Measurements from ENCODE around the gene MAP3K20.

The MAP3K20 gene

DNA sequence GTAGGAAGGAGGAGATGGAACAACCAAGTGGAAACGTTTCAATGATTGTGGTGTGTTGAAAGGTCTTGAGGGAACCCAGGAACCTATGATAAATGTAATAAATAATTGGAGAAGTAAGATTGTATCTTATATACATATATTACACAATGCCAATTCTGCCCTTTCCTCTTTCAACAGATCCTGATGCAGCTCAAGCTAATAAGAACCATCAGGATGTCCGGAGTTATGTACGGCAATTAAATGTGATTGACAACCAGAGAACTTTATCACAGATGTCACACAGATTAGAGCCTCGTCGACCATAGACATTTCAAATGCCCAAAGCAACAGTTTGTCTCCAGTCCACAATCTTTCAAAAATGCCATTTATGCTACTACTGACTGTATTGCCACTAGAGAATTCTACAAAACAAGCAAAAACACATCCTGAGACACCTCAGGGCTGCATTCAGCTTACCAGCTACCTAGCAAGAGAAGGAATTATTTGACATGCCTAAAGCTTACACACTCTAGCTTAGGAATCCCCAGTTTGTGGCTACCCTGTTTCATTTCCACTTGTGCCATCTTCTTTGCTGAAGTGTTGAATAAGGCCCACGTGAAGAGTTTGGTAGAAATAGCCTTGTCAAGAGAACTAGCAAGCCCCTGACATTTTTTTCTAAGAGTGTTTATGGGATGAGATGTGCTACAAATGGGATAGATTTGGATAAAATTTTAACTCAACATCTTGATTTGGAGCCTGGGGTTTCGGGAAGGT is 24.0 kb upstream of the MAP3K20 start:
- DNase-seq: no peak

DNA sequence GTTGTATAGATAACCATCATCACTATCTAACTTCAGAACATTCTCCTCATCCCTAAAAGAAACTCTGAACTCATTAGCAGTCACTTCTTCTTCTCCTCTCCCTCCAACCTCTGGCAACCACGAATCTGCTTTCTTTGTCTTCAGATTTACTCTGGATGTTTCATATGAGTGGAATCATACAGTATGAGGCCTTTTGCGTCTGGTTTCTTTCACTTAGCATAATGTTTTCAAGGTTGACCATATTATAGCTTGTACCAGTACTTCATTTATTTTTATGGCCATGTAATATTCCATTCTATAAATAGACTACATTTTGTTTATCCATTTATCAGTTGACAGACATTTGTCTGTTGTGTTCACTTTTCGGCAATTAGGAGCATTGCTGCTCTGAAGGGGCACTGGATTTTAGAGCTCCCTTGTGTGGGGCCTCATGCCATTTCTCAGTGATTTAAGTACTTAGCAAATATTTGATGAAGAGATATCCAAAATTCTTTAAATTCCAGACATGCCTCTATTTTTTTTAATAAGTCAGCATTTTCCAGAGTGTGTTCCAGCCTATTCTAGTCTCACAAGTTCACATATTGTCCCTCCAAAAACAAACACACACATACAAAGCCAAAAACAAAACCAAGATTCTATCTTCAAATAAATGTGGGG is 22.5 kb upstream of the MAP3K20 start:
- no peak for DNase-seq

DNA sequence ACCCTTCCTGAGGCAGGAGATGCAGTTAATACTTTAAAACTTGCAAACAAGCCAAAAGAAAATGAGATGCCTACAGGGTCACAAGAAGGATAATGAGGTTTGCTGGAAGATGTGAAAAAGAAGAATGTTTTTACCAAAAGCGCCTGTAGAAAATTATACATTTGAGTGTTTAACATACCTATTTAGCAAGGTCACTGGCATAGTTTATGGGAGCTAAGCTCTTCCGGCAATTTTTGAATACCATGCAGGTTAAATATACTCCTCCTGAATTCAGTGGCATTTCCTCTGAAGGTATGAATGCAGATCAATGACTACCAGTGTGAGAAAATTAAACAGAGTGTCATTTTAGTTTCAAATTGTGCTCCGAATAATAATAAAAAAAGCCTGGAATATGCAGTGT is 21.2 kb upstream of the MAP3K20 start:
- no peak for DNase-seq

DNA sequence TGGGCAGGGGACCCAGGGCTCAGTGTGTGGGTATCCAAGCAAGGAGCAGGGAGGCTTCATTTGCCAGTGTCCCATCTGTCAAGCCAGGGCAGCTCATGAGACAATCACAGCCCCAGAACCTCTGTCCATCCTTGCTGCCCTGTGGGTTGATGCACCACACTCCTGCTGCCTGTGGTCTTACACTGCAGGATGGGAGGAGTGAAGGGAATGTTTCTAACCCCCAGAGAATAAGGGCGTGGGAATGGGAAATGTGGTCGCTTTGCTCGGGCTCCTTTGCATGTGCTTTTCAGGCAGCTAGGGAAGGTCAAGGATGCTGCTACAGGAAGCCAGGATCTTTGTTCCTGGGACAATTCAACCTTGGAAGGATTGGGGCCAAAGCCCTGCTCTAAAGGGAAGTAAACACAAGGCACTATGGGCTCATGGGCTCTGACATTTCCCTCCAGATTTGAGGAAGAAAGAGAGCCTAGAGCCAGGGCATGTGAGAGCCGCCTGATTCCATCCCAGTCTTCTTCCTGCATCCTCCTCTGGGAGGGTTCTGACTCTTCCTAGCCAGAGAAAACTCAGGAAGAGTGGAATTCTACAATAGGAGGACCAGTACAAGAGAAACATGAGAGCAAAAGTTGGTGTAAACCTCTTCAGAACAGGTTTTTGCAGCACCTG is 18.8 kb upstream of the MAP3K20 start:
- DNase-seq: no peak

DNA sequence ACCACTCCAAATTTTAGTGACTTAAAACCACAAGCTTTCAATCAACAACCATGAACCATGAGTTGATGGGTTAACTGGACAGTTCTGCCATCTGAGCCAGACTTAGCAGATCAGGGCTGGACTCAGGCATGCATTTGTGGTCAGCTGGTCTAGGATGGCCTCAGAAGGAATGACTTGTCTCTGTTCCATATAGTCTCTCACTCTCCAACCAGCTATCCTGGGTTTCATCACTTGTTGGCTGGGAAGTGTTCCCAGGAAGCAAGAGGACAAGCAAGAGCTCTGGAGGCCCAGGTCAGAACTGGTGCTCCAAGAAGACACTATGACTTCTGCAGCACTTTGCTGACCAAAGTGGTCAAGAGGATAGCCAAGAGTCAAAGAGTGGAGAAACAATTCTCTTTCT is 17.5 kb upstream of the MAP3K20 start:
- DNase-seq: no peak

DNA sequence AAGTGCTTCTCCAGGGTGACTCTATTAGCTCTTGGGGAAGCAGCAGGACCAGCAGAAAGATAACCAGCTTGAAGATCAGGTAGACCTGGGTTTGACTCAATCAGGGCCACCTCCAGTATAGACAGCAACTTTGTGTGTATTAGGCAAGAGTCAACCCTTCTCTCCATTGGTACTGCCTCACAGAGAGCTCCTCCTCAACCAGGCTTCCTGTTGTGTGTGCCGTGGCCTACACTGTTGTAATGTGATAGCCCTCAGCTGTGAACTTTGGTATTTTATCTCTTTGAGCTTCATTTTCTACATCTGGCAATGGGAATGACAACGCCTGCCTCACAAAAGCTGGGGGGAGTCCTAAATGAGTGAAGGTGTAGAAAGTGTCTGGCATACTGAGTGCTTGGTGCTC is 17.0 kb upstream of the MAP3K20 start:
- DNase-seq: no peak

DNA sequence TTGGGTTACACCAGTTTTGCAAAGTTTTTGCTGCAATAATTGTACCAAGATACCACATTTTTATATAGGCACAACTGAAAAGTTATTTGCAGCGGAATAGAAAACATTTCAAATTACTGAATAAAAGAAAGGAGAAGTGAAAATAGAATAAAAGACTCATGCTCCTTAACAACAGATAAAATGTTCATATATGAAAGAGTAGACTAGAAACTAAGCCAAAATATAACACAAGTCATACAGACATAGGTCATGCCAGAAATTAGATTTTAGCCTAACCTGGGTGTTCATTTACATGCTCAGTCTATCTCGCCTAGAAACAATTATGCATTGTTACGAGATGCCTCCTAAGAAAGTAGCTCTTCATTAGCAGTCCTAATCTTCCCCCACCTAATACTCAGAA is 16.4 kb upstream of the MAP3K20 start:
- DNase-seq: no peak

DNA sequence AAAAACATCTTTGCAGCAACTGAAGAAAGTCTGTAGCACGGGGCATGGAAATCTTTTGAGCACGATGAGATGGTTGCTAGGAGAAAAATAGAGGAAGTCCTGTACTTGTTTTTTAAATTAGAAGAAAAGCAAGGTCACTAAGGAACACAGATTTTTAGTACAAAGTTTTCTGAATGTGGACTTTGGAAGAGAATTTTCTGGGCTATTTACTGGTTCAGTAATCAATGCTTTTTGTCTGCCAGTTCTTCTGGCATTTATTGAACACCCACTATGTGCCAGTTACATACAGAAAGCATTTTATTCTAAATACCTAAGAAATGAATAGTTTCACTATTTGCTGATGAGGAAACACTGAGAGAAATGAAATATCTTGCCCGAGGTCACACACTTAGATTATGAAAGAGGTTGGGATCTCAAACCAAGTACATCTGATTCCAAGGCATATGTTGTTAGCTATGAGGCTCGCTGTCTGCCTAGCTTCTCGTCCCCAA is 15.6 kb upstream of the MAP3K20 start:
- no peak for DNase-seq

DNA sequence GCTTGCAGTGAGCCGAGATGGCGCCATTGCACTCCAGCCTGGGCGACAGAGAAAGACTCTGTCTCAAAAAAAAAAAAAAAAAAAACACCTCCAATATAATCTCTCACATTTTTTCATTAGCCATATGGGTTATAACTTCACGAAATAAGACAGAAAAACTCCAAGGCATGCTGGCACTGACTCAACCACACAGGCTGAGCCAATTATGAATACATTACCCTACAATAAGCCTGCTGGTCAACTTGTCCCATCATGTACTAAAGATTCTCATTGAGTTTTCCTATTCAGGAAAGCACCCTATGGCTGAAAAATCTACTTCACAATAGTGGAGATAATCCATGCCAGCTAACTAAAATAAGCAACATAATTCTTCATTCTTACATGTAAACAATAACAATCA is 12.8 kb upstream of the MAP3K20 start:
- no peak for DNase-seq

DNA sequence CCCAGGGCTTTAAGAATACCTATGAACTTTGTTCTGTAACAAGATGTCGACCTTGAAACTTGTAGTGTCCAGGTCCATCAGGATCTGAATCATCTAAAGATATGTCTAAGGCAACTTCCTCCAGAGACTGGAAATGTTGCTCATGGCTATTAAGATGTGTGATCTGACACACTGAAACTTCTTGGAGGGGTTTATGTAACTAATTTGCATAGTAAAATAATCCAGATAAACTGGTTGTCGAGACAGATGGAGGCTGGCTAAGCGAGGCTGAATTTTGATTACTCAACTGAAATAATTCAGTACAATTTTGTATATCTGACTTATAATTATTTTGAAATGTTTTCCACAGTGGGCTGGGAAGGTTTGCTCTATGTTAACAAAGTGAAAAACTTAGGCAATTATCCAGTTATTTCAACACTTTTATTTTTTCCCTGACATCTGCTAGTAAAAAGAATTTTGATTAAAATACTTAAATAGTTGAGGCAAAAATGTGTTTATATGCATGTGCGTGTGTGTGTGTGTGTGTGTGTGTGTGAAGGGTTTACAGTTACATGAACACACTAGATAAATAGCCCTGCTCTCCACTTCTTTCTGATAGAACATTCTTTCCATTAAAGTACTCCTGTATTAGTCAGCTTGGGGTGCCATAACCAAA is 11.4 kb upstream of the MAP3K20 start:
- DNase-seq: no peak

DNA sequence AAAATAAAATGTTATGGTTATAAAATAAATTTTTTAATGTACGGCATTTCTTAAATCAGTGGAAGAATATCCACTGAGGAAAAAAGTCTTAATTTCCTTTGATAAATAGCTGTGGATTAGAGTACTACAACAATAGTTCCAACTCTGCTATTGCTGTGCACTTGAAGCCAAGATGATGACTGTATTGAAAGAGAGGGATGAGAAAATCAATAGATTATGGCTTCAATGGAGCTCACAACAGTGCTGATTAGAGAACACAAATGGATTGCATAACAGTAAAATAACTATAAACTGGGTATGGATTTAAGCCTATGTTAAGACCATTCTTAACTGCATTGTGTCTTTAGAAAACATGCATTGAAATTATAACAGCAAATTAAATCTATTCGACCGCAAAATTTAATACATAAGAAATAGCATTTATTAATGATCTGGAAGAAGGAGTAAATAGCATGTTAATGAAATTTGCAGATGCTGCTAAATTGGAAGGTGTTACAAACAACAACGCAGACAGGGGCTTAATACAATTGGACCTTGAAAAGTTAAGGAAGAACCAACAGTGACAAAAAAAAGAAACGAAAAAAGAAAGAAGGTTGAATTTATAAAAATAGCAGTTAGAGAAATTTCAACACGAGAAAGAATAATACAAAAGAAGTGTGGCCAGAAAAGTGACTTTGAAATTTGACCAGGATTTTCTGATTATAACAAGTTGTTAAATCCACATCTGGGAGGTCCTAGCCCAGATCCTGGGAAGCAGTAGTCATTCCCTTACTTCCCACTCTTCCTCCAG is 8.6 kb upstream of the MAP3K20 start:
- no peak for DNase-seq

DNA sequence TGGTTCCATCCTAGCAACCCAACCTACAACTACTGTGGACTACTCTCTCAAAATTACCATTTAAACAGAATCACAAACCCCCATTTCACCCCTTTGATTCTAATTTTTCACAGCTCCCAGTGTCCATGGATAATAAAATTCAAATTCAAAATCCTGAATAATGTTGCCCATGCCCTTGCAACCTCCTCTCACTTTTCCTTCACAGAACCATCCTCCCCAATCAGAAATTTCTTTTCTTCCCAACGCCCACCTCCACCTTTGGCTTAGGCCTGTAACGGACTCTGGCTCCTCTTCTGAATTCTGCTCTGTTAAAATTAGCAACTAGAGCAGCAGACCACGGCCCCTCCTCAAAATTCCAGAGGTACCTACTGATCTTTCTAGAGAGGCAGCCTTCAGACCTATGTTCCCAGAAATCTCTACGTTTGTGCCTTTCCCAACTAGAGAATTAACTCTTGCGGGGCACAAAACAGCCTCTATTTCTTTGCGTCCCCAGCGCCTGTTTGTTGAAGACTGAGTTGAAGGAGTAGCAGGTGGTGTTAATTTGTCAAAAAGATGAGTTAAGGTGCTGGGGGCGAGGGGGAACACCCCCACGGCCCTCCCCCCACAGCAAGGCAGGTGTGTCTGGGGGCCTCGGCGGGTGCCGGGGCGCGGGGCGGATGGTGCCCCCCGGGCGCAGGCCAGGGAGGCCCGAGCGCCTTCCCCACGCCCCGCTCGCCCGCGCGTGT is 428 bp upstream of the MAP3K20 start:
- DNase-seq: peak; percentile 31

DNA sequence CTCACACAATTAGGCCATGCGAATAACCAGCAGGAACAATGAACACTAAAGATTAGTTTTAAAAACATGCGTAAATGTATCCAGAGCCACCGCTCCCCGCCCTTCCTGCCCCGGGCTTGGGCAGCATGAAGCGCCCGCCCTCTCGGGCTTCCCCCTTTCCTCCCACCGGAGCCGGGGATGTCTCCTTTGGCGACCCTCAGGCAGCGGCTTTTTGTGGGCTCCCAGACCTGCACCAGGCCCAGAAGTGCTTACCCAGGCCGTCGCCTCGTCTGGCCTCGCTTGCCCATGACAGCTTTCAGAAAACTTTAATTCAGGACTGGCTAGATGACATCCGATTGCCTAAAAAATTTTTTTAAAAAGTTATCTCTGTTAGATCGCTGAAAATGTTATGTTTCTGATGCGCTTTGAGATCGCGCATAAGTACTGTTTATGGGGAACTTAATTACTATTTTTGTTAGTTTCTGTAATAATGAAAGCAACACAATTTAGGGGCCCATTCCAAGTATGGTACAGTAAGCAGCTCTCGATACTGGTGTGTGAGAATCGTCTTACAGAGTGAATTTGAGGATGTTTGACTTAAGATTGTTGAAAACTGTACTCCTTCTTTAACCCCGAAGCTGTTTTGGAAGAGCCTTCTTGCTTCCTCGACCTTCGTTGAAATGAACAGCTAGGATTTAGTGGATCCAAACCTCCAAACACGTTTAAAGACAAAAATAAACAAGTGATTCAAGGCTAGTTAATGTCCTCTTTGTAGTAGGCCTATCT is 1.1 kb downstream of the MAP3K20 start:
- DNase-seq: peak; percentile 24

DNA sequence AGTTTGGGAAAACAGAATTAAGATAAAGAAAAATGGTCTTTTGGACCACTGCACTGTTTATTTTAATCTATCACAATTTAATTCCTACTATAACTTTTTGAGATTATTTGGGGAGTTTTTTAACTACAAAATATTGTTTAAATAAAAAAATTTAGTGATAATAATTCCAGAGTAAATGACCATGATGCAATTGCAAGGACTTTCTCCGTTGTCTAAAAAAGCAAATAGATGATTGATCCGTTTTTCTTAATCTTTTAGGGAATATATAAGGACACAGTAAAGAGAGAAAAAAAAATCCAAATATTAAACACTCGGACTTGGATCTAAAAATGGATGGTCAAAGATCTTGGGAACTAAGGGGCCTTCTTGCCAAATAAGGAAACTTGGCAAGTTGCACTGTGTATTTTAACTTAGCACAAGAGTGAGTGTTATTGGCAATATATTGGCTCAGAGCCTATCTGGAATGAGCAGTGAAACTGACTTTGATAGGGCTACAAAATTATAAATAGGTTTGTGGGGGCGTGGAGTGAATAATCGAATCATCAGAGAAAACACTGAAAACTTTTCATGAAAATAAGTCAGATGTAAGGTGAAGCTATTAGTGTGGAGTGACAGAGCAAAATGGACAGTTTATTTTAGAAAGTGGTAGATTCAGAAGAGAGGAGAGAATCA is 2.0 kb downstream of the MAP3K20 start:
- DNase-seq: no peak

DNA sequence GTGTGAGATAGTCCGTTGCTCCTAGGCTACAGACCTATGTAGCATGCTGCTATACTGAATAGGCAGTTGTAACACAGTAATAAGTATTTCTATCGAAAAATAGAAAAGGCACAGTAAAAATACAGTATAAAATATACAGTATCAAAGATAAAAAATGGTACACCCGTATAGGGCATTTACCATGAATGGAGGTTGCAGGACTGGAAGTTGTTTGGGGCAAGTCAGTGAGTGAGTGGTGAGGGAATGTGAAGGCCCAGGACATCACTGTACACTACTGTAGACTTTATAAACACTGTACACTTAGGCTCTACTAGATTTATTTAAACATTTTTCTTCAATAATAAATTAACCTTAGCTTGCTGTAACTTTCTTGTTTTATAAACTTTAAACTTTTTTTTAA is 3.5 kb downstream of the MAP3K20 start:
- no peak for DNase-seq

DNA sequence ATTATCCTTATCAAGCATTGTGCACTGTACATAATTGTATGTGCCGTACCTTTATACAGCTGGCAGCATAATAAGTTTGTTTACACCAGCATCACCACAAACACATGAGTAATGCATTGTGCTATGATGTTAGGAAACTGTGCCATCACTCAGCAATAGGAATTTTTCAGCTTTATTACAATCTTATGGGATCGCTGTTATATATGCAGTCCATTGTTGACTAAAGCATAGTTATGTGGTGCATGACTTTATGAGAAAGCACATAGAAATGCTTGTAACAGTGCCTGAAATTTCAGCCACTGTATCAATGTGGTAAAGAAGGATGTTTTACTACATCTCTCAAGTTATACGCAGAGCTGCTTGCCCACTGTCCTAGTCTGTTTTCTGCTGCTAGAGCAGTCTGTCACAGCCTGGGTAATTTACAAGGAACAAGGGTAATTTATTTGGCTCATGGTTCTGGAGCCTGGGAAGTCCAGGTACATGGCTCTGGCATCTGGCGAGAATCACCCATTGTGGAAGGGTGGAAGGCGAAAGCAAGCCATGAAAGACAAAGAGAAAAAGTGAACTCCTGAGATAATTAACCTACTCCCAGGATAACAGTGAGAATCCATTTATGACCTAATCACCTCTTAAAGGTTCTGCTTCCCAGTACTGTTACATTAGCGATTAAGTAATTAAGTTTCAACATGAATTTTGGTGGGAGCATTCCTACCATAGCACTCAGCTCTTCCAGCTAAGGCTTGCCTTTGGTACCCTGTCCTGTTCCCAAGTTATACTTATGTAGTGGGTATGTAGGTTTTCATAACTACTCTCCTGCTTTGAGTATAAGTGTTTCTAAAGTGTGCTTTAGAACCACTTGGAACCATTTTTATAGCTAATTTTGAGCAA is 4.6 kb downstream of the MAP3K20 start:
- no peak for DNase-seq

DNA sequence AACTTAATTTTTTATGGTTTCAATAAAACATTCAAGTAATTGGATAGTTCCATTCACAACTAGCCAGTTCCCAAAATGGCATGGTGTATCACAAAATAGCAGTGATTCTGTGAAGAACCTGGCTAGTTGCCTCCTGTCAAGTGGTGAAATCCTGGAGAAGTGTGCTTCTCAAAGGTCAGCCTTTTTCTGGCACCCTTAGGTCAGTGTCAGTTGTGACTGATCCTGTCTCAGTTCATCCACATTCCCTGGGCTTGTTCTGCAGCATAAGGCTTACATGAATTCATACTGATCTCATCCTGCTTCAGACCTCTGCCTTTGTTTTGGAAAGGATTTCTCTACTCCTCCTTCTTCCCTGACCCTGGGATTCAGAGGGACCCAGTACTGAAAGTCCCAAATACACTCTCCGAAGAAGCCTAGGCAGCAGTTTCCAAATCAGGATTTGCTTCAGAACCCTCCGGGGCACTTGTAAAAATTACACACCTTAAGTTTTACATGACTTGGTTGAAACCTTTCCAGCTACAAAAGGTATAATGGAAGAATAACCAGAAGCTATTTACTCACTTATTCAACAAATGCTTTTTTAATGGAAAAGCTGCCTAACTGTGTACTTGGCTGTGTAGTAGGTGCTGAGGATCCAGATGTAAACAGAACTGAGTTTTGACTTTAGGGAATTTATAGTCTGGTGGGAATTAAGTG is 11.0 kb downstream of the MAP3K20 start:
- DNase-seq: no peak

DNA sequence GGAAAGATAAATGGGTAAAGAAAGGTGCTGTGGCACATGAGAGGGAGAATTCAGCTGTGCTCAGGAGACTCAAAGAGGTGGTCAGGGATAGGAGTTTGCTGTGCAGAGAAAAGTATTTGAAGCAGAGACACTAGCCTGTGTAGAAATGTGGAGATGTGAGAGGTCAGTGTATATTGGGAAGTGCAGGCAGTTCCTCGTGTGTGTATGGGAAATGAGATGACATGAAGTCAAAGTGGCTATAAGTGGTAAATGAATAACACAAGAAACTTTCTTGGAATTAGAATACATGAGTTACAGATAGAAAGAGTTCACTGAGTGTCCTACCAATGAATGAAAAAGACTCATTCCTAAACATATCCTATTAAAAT is 11.6 kb downstream of the MAP3K20 start:
- DNase-seq: no peak
